Stimulated activated CD8-positive, alpha-beta memory T cell treated with anti-CD3 and anti-CD28 coated beads, Interleukin-7, amount 100 ng/mL, for 1 hour (primary cell): ENCODE measurements around the gene CACHD1.

Source experiments
- DNase-seq, 2 donors: peaks; one replicate each; pipeline ENCODE4 v3.0.0-alpha.2; 2020; ENCODE audit warnings: low read depth in 2 of 2

The CACHD1 gene

DNA sequence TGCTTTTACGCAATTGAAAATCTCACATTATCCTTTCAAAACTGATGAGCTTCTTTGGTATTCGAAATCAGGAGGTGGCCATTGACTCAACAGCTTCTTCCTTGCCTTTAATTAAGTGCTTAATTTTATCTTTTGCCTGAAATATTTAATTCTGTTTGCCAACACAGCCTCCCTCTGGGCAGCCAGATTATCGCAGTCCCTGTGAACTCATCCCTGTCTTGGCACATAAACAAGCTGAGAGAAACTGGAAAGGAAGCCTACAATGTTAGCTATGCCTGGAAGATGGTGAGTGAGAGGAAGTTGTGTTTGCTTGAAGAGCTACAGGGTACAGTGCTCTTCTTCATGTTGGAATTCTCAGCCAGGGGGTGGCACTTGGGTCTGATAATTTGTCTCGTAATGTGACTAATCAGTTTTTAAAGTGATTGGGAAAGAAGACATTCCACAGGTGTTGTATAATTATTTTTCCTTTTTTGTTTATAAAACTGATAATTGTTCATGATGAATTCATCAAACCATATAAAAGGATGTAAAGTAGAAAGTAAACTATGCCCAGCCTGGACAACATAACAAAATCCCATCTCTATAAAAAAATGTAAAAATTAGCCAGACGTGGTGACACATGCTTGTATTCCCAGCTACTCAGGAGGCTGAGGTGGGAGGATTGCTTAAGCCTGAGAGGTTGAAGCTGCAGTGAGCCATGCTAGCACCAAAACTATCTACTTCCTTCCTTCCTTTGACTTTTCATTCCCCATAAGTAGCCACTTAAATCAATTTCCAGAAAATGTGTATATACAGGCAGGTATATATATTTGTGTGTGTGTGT, 184.8 kb downstream of the CACHD1 start:
- no peak for DNase-seq

- no peak for DNase-seq
Measured at GRCh38 chr1:64655861-64656260, 185.9 kb downstream of the CACHD1 start.

DNA sequence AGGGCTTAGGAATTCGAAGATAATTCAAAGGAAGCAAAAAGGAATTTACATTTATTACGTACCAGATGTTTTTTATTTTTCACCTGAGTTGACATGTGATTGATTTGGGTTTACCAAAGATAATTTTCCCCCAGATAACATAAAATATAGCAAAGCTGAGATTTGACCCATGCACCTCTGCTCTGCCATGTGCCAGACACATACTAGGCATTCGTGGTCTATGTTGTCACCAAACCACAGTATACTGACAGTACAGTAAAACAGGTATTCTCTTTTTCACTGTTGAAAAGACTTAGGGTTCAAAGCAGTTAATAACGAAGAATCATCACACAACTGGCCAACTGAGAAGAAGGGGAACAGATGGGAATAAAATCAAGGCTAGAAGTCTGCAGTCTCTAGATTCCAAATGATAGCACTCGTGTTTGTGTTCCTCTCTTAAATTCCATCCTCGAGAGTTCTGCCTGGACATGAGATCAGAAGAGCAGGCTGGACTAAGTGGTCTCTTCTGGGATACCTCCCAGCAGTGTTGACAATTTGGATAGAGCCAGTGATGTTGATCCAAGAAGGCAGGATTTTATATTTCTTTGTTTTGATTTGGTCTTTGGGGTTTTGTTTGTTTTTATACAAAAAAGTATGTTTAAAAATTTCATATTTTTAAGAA, 189.7 kb downstream of the CACHD1 start:
- DNase-seq = no peak

- no peak for DNase-seq
Measured at GRCh38 chr1:64663668-64664067, 193.7 kb downstream of the CACHD1 start.

GRCh38 chr1:64664299-64664698, 194.4 kb downstream of the CACHD1 start:
- no peak for DNase-seq

DNA sequence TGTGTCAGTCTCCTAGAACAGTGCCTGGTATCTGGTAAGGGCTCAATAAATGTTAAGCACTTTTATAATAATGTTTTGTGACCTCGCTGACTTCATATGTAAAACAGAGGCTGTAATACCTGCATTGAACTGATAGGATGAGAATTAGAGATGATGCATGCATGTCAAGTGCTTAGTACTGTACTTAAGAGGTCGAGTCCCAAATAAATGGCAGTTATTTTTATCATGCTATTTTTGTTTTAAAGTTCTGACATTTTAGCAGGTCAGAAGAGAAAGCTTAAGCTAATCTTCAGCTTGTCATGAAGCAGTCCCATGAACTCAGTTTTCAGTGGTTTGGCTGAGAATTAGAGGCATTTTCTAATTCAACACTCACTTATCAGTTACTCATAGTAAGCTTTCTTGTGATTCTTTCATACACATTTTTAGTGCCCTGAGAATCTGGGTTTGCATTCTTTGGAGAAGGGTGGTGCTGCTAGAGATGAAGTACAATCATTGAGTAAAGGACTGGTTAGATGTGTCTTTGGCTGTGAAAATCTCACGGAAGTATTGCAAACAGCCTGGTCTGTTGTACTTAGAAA, 199.3 kb downstream of the CACHD1 start:
- no peak for DNase-seq

GRCh38 chr1:64675718-64676345, 205.9 kb downstream of the CACHD1 start:
- no peak for DNase-seq

- no peak for DNase-seq
Measured at GRCh38 chr1:64676386-64676785, 206.5 kb downstream of the CACHD1 start.

DNA sequence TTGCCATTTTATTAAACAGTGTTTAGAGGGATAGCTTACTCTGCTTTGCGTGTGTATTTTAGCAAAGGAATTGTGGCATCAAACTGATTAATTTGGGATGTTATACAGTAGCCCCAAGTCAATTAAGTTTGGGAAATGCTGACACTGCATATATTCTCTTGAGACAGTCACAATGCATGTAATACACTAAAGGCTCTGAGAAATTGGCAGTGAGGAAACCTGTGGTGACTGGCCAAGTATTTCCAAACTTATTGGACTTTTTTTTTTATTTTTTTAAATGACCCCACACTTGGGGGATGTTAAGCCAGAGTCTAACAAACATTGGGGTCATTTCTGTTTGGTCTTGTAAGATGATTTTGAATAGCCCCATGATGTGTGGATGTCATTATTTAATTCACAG, 207.6 kb downstream of the CACHD1 start:
- DNase-seq = no peak

DNA sequence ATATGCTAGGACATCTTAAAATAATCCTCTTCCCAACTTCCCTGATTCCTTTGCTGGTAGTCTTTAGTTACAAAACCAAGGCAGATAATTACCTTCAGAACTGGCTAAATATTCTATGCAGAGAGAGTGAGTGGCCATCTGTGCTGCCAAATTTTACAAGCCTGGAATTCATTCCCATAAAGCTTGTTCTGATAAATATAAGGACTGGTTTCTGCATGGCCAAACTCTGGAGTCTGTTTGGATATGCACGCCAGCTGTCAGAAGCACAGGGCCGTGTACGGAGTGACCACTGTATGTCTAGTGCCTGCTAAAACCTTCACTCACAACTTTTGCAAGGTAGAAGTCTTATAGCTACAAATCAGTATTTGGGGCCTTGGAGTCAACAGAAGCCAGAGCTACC, 208.4 kb downstream of the CACHD1 start:
- DNase-seq = no peak

- no peak for DNase-seq
Measured at GRCh38 chr1:64679177-64679576, 209.2 kb downstream of the CACHD1 start.

- DNase-seq = no peak
Measured at GRCh38 chr1:64680599-64680998, 210.7 kb downstream of the CACHD1 start.

GRCh38 chr1:64681043-64681442, 211.1 kb downstream of the CACHD1 start:
- no peak for DNase-seq

DNA sequence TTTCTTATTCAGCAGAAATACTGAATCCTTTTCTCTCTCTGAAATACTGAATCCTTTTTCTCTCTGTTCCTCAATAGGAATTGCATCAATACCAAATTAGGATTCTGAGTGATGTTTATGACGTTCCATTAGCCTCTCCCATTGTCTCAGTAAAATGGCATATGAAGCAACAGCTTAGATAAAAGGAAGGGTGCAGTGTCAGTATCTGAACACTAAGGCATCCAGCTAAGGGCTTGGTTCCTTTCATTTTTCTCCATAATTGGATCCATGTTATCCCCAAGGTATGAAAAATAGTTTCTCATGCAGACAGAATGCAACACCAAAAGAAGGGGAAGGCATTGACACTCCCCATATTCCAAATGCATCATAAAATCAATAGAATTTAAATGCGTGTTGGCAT, 213.5 kb downstream of the CACHD1 start:
- DNase-seq = no peak

DNA sequence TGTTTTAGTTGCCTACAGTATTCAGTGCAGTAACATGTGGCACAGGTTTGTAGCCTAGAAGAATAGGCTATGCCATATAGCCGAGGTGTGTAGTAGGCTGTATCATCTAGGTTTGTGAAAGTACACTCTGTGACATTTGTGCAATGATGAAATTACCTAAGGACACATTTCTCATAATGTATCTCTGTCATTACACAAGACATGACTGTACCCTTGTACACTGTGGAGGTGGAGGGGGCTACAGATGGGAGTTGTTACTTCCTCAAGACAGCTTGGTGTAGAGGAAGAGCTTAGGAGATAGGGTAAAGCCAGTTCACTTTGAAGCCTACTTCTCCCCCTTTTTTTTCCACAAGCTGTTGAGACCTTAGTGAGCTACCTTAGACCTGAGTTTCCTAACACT, 215.3 kb downstream of the CACHD1 start:
- no peak for DNase-seq

GRCh38 chr1:64685765-64686341, 215.9 kb downstream of the CACHD1 start:
- no peak for DNase-seq

DNA sequence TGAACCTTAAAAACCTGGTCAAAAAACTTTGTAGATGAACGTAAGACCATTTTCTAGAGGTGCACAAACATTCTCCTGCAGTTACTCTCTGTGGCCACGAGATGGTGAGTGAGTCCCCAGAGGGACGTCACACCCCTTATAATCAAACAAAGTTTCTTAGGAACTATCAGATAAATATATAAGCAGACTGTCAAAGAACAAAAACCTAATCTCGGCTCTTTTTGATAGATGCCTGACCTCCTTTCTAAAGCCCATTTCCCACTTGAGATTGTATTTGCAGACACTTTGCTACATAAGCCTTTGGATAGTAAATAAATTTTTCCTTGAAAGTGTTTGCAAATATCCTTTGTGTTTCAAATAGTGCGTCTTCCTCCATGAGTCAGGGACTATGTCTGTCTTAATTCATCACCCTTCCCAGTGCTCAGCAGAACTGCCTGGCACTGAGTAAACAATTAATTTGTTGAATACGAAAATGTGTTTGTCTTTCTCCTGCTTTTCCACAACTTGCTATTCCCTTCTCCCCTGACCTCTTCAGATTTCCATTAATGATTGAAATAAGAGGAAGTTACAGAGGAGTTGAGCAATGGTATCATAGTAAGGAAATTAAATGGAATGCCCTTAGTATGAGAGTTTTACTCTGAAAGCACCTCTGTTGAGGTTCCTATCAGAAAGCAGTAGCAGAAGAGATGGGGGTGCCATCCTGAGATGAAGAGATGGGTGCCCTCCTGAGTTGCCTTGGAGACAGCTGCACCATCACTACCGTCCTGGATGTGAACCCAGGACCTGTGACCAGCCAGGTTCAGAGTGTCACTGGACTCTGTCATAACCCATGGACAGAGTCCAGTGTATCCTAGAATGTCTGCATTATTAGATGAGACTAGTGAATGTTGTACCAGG, 217.1 kb downstream of the CACHD1 start:
- no peak for DNase-seq

DNA sequence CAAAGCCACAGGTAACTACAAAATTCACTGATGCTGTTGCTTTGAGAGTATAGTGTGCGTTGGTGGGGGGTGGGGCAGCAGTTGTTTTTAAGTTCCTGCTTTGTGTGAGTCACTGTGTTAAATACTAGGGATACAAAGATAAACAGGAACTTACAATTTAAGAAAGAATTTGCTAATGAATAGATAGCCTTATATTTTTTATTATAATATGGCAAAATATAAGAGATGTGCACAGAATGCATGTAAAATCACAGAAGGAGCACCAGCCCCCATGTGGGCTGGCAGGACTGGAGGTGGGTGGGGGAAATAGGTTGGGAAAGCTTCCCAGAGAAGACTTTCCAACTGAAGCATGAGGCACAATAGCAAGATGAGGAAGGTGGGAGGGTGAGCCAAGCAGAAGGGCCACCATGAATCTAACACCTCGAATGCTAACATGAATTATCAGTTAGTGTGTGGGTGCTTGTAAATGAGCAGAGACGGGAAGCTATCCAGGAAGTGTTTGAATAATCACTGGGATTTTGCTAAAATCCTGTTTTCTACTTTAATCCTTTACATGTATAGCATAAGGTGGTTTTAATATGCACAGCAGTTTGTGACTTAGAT, 217.9 kb downstream of the CACHD1 start:
- DNase-seq = no peak

DNA sequence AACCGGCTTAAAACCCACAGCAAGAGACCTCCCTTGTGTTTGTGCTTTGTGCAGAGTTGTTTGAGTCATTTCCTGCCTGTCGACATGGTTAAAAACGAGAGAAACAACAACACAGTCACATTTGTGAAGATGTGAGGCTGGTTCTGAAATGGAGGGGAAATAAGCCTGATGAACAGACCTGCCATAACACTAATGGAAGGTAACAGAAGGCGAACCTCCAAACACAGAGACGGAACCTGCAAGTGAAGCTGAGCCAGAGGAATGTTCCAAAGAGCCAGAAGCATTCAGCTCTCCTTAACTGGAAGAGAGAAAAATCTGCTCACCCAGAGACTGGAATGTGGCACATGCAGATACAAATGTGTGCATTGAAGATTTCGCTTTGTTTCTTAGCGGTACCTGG, 221.7 kb downstream of the CACHD1 start:
- DNase-seq = no peak

DNA sequence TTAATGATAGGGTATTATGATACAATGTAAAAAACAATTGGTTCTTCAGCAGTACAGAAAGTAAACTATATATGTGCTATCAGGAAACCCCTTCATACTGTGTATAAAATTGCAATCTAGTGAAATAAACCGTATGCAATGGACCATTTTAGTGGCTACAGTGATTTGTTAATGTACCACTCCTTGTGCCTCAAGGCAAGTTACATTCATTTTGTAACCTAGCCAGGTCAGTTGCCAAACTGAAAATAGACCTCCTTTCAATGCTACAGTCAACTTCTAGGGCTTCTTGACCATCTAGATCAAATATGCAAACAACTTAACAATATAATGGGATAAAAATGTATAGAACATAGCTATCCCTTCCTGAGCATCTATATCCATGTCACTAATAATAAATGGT, 223.0 kb downstream of the CACHD1 start:
- DNase-seq = no peak

GRCh38 chr1:64693406-64693805, 223.5 kb downstream of the CACHD1 start:
- DNase-seq = no peak
